HG02623 (cell line): ENCODE measurements around the gene ZNF189.

Experiments
- ATAC-seq: cut with Tn5 transposase; IDR thresholded peaks from one replicate; pipeline ENCODE4 v1.9.1; 2021; ENCODE audit warnings: moderate library complexity; ENCODE audit not compliant: unreplicated experiment

The ZNF189 gene

GRCh38 chr9:101398068-101398929 is at the start of gene ZNF189, which contains the start of gene MRPL50:
ZNF189 (plus strand) TSS chr9:101398851; CDS start chr9:101399157, 306 bp downstream.
MRPL50 (minus strand) TSS chr9:101398618; CDS start chr9:101398592, 26 bp downstream.
- ATAC-seq = peak; percentile 97

GRCh38 chr9:101350285-101350684 is 48.4 kb upstream of the ZNF189 start:
- ATAC-seq = no peak

DNA sequence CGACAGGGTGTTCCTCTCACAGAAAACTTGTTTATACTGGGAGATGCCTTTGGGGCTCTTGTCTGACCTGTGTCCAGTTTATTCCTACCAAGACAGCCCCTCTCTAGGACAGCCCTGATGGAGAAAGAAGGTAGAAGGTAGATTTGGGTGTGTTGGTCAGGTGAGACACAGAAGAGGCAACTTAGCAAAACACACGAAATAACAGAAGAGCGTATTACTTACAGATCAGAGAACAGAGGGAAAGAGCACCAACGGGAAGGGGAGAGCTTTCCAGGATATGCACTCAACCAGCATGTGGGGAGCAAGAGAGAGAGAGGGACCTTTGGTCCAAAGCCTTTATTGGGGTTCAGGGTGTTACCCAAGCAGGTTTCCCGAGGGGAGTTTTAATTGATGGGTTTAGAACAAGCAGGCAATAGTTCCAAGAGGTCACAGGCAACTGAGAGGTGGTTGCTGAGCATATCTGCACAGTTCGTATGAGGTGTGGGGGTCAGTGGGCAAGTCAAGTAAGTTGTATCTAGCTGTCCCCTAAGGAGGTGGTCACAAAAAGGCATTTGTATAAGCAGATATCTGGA is 45.7 kb upstream of the ZNF189 start:
- no peak for ATAC-seq

DNA sequence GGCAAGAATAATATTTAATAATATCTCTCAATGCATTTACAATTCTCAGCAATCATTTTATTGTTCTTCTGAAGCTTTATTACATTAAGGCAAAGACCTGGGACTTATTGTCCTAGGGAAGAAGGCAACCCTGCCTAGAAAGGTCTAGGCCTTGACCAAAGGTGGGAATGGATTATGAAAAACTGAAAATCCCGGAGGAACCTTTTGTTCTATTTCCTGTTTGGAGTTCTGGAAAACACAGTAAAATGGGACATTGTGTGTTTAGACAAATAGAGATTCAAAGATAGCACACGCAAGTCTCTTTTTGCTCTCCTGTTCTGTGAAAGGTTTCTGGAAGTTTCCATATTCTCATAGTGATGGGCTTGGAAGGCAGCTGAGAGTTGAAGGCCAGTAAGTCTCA is 45.0 kb upstream of the ZNF189 start:
- no peak for ATAC-seq

DNA sequence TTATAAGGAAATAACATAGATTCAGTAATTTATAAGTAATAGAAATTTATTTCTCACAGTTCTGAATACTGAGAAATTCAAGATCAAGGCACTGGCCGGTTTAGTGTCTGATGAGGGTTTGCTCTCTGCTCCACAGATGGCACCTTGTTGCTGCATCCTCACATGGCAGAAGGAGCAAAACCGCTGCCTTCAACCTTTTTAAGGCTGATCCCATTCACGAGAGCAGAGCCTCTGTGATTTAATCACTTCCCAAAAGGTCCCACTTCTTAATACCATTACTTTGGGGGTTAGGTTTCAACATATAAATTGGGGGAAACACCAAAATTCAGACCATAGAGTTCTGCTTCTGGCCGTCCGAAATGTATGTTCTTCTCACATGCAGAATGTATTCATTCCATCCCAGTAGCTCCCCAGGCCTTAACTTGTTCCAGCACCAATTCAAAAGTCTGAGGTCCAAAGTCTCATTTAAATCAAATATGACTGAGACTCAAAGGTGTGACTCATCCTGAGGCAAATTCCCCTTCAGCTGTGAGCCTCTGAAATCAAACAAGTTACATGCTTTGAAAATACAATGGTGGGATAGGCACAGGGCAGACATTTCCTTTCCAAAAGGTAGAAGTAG is 44.4 kb upstream of the ZNF189 start:
- no peak for ATAC-seq

DNA sequence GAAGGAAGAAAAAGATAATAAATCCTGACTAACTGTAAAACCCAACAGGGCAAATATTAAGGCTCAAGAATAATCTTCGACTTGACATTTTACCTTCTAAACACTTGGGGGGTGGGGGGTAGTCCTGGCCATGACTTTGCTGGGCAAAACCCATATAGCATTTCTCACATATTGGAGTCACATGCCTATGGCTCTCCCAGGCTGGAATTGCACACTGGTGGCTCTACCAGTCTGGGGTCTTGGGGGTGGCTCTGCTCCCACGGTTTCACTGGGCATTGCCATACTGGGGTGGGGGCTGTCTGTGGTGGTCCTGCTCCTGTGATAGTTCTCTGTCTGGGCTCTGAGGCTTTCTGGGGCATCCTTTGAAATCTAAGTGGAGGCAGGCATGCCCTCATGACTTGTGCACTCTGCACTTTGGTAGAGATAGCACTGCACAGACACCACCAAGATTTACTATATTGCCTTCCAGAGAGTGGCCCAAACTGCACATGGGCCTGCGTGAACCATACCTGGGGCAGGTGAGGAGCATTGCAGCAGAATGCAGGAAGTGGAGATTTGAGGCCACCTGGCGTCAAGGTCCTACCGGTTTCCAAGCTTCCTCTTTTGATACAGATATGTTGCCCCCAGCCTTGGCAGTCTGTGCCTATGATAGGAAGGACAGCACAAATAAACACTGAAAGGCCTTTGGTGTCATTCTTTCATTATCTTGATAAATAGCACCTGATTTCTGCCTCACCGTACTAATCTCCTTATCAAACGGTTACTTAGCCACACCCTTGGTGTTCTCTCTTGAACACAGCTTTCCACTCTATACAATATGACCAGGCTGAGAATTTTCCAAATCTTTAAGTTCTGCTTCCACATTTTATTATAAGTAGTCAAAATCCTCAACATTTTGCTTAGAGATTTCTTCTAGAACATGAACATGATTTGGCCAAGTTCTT is 43.6 kb upstream of the ZNF189 start:
- ATAC-seq = no peak

DNA sequence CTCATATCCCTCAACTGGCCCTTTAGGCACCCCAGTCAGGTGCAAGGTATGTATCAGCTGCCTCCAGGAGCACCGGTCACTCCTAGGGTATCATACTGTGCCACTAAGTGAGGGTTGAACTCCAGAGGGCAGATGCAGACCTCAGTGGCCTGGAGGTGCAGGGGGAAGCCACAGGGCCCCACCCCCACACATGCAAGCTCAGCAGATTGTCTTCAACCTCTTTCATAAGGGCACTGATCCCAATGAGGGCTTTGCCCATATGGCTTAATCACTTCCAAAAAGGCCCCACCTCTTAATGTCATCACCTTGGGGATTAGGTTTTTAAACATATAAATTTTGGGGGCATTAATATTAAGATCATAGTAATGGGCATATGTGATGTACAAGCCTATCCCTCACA is 42.0 kb upstream of the ZNF189 start:
- ATAC-seq = no peak

GRCh38 chr9:101359679-101360078 is 39.0 kb upstream of the ZNF189 start:
- no peak for ATAC-seq

- ATAC-seq = no peak
Observed at GRCh38 chr9:101360647-101361046, 38.0 kb upstream of the ZNF189 start.

GRCh38 chr9:101362450-101362849 is 36.2 kb upstream of the ZNF189 start:
- no peak for ATAC-seq

GRCh38 chr9:101365181-101365580 is 33.5 kb upstream of the ZNF189 start:
- no peak for ATAC-seq

GRCh38 chr9:101366038-101366756 is 32.5 kb upstream of the ZNF189 start:
- no peak for ATAC-seq

GRCh38 chr9:101367323-101367722 is 31.3 kb upstream of the ZNF189 start:
- no peak for ATAC-seq

GRCh38 chr9:101369286-101369685 is 29.4 kb upstream of the ZNF189 start:
- no peak for ATAC-seq

DNA sequence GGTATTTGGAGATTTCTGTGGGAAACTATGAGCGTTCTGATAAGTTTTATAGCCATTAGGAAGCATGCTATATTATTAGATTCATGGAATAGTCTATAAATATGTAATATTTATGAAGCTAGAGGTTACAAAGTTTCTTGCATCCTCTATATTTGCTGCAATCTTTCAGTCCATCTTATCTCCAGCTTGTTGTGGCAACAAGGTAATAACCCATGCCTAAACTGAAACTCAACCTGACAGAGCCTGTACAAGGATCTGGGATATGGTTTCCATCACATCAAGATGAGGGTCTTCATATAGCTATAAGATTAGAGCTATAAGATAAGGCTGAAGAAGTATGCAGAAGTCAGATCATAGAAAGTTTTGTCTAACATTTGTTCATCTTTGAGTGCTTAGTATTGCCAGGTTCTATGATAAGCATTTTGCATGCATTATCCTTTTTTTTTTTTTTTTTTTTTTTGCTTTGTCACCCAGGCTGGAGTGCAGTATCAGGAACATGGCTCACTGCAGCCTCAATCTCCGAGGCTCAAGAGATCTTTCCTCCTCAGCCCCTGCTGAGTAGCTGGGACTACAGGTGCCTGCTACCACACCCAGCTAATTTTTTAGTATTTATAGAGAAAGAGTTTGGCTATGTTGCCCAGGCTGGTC is 28.6 kb upstream of the ZNF189 start:
- ATAC-seq = no peak

- ATAC-seq = no peak
Observed at GRCh38 chr9:101371813-101372212, 26.8 kb upstream of the ZNF189 start.

- ATAC-seq = no peak
Observed at GRCh38 chr9:101372327-101373118, 26.1 kb upstream of the ZNF189 start.

- ATAC-seq = no peak
Observed at GRCh38 chr9:101375546-101375945, 23.1 kb upstream of the ZNF189 start.
